NCI-H187 treated with DMSO at 0.1 percent for 48 hours (cell line): Measurements from ENCODE around the gene ANO8.
"Not testable (repeated sequence)": the region's sequence is repeated elsewhere in the genome, so short reads cannot be mapped to it uniquely, and the experiment has no call there.

Experiments used
- DNase-seq: peaks from one replicate; lab custom pipeline; 2025; lab: John Stamatoyannopoulos, UW

The ANO8 gene

DNA sequence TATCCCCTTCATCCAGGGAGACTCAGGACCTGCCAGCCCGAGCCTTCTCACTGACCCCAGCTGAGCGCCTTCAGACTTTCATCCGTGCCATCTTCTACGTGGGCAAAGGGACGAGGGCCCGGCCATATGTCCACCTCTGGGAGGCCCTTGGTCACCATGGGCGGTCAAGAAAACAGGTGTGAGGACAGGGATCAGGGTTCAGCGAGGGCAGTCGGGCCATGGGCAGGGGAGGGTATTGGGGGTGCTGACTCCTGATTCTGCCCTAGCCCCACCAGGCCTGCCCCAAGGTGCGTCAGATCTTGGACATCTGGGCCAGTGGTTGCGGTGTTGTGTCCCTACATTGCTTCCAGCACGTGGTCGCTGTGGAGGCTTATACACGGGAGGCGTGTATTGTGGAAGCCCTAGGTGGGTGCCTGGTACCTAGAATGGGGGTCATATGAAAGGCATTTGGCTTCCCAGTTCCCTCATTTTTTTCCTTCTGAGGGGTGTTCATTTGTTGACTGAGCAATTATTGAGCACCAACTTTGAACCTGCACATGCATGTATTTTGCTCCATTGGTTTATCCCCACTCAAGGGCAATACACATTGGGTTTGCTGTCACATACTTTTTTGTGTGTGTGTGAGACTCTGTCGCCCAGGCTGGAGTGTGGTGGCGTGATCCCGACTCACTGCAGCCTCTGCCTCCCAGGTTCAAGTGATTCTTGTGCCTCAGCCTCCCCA lies 49.1 kb downstream of the ANO8 start:
- DNase-seq, result no peak

DNA sequence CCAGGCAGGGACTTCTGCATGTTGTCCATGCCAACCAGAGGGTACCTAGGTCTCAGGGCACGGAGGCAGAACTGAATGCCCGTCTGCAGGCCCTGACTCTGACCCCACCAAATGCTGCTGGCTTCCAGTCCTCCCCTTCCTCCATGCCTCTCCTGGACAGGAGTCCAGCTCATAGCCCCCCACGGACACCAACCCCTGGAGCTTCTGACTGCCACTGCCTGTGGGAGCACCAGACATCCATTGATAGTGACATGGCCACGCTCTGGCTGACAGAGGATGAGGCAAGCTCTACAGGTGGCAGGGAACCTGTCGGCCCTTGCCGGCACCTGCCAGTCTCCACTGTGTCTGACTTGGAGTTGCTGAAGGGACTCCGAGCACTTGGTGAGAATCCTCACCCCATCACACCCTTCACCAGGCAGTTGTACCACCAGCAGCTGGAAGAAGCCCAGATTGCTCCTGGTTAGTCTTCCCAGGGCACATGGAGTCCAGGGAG lies 51.1 kb downstream of the ANO8 start:
- no peak for DNase-seq

DNA sequence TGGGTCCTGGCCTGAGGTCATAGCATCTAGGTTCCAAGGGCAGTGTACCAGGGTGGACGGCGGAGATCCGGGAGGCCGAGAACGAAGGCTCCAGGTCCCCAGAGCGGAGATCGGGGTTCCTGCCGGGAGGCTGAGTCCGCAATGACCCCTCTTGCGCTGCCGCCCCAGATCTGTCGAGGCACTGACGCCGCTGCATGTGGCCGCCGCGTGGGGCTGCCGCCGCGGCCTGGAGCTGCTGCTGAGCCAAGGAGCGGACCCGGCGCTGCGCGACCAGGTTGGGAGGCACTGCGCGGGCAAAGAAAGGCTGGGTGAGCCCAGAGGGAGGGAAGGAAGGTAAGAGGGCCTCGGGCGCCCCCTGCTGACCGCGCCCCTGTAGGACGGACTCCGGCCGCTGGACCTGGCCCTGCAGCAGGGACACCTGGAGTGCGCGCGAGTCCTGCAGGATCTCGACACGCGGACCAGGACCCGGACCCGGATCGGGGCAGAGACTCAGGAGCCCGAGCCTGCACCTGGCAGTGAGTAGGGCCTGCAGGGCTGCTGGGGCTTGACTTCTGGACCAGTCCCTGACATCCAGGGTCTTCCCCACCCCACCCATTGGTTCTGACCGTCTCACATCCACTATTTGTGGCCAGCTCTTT lies 52.0 kb downstream of the ANO8 start:
- no peak for DNase-seq

DNA sequence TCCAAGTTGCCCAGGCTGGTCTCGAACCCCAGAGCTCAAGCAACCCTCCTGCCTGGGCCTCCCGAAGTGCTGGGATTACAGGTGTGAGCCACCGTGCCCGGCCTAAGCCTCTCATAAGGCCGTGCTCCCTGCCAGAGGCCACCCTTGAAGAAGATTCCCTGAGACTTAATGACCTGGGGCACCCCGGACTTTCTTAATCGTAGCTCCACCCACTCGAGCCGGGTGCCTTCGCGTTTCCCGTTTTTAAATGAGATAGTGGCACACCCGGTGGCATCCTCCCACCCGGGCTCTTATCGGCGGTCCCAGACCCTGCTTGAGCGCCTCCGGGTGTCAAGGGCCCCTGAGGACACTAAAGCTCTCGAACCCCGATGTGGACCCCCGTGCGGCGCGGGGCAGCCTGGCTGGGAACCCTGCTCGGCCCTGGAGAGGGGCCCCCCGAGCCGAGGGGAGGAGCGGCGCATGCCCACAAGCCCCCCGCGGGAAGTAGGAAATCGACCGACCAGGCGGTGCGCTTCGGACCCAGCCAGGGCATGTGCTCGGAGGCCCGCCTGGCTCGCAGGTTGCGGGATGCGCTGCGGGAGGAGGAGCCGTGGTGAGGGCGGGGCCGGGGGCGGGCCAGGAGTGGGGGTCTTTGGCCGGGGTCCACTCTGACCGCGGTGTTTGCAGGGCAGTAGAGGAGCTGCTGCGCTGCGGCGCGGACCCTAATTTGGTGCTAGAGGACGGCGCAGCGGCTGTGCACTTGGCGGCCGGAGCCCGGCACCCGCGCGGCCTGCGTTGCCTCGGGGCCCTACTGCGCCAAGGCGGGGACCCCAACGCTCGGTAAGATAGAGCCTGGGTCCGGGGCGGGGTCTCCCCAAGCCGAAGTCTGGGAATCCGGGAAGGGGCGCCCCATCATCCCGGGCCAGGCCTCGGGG lies 53.0 kb downstream of the ANO8 start, which contains the start of gene ANKLE1:
TSS of gene ANKLE1 (plus strand) at position 511 of the 914 bp plus-strand sequence. CDS start at position 531, 20 bp downstream.
- no peak for DNase-seq

DNA sequence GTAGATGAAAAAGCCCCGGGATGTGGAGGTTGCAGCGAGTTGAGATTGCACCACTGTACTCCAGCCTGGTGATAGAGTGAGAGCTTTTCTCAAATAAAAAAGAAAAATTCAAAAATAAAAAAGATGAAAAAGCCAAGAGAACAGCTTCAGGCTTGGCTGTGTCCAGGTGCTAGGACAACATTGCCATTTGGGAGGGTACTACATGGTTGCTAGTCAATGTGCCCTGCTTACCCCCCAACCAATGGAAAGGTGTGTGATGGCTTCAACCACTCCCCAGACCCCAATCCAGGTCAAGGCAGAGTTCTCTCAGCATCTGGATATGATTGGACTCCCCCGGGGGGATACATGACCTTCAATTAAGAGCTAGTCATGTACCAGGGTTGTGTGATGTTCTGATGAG lies 55.2 kb downstream of the ANO8 start:
- DNase-seq, result no peak

DNA sequence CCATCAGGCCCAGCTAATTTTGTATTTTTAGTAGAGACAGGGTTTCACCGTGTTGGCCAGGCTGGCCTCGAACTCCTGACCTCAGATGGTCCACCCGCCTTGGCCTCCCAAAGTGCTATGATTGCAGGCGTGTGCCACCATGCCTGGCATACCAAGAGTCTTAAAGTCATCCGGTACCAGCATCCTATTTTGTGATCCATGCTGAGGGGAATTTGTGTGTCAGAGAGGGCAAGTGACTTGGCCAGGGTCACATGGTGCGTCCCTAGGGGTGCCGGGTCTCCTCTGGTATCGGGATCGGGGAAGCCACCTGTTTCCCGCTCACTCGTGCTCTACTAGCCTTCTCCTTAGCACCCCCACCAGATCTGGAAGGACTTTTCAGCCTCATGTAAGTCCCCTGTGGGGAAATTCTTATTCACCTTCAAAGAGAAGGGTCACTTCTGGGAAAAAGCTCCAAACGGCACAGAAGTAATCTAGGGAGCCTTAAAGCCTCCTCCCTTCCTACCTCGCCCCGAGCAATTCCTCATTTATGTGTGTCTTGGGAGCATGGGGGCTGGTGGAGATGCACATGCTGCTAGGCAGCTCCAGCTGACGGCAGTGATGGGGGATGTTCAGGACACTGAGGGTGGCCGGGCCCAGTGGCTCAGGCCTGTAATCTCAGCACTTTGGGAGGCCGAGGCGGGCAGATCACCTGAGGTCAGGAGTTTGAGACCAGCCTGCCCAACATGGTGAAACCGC lies 59.0 kb downstream of the ANO8 start:
- no peak for DNase-seq

DNA sequence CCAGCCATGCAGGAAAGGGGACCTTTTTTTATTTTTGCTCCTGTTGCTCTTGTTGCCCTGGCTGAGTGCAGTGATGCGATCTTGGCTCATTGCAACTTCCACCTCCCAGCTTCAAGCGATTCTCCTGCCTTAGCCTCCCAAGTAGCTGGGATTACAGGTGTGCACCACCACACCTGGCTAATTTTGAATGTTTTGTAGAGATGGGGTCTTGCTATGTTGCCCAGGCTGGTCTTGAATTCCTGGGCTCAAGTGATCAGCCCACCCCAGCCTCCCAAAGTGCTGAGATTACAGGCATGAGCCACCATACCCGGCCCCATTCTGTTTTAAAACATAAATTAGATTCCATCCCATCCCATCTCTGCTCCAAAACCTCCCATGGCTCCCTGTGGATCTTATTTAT lies 59.8 kb downstream of the ANO8 start:
- not testable (repeated sequence) for DNase-seq
